WERI-Rb-1 (cell line): Measurements from ENCODE around the gene TACR2.
A peak's percentile ranks its signal among the peaks of the same experiment; 100 is the strongest.

Experiments used
- DNase-seq: peaks from one replicate; pipeline ENCODE4 v3.0.0-alpha.2; 2020
- H3K27ac ChIP-seq: fragments of 250-450 bp; sonication (Bioruptor Pico); 2 replicates; pipeline ENCODE4 v1.5.1; 2020; ENCODE audit warnings: mild to moderate bottlenecking, moderate library complexity
- H3K27me3 ChIP-seq: fragments of 250-450 bp; sonication (Bioruptor Pico); 2 replicates; pipeline ENCODE4 v1.5.1; 2021; ENCODE audit warnings: mild to moderate bottlenecking, low read depth, moderate library complexity; ENCODE audit not compliant: insufficient read depth, severe bottlenecking
- H3K36me3 ChIP-seq: fragments of 250-450 bp; sonication (Bioruptor Pico); 2 replicates; pipeline ENCODE4 v1.5.1; 2020; ENCODE audit warnings: mild to moderate bottlenecking, moderate library complexity
- H3K4me3 ChIP-seq: 2 replicates; pipeline ENCODE4 v1.5.1; 2011; ENCODE audit warnings: low read depth, mild to moderate bottlenecking, control low read depth, low read length
- H3K9me3 ChIP-seq: fragments of 250-450 bp; sonication (Bioruptor Pico); 2 replicates; pipeline ENCODE4 v1.5.1; 2021; ENCODE audit warnings: mild to moderate bottlenecking, moderate library complexity; ENCODE audit not compliant: severe bottlenecking
- TF ChIP-seq, protein P1 (sequence below): IDR thresholded peaks from 2 replicates; pipeline ENCODE4 v1.5.1; 2011; ENCODE audit warnings: low read depth, mild to moderate bottlenecking, control low read depth, inconsistent platforms, low read length

The TACR2 gene

DNA sequence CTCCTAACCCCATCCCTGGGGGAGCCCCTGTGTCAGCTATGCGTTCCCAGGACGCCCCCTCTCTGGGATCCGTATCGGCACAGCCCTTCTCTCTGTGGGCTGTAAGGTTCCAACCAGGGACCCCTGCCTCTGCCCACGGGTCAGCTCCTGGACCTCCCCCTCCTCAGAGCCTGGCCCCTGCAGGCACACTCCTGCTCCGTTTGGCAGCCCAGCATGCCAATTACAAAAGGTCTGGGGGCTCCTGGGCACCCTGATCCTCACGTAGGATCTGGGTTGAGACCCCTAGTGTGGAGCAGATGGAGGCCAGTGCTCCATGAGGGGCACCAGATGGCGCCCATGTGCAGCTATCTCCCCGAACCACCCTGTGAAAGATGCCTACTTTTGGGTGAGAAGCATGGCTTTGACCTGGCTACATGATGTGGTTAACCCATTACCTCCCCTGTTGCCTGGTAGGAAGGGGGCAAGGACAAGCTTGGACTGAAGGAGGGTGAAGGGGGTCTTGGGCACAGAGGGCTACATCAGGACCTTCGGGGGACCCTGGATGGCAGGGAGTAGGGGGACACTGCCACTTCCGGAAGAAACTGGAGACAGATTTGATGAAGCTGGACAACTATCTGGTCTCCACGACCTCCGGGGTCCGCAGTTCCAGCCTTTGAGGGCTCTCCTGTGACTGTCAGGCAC, 9.0 kb downstream of the TACR2 start:
- no peaks in the 10 kb centered on the region for H3K9me3 ChIP-seq
- H3K27ac ChIP-seq, result peak overlapping the region; percentile 35; the same call in 1 of the 2 replicates
- H3K36me3 ChIP-seq, result no peaks in the 10 kb centered on the region
- H3K4me3 ChIP-seq, result no peak overlapping the region
- DNase-seq, result peak; percentile 37
- TF ChIP-seq, protein P1, sequence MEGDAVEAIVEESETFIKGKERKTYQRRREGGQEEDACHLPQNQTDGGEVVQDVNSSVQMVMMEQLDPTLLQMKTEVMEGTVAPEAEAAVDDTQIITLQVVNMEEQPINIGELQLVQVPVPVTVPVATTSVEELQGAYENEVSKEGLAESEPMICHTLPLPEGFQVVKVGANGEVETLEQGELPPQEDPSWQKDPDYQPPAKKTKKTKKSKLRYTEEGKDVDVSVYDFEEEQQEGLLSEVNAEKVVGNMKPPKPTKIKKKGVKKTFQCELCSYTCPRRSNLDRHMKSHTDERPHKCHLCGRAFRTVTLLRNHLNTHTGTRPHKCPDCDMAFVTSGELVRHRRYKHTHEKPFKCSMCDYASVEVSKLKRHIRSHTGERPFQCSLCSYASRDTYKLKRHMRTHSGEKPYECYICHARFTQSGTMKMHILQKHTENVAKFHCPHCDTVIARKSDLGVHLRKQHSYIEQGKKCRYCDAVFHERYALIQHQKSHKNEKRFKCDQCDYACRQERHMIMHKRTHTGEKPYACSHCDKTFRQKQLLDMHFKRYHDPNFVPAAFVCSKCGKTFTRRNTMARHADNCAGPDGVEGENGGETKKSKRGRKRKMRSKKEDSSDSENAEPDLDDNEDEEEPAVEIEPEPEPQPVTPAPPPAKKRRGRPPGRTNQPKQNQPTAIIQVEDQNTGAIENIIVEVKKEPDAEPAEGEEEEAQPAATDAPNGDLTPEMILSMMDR, result peak; percentile 73
- no peaks in the 10 kb centered on the region for H3K27me3 ChIP-seq

DNA sequence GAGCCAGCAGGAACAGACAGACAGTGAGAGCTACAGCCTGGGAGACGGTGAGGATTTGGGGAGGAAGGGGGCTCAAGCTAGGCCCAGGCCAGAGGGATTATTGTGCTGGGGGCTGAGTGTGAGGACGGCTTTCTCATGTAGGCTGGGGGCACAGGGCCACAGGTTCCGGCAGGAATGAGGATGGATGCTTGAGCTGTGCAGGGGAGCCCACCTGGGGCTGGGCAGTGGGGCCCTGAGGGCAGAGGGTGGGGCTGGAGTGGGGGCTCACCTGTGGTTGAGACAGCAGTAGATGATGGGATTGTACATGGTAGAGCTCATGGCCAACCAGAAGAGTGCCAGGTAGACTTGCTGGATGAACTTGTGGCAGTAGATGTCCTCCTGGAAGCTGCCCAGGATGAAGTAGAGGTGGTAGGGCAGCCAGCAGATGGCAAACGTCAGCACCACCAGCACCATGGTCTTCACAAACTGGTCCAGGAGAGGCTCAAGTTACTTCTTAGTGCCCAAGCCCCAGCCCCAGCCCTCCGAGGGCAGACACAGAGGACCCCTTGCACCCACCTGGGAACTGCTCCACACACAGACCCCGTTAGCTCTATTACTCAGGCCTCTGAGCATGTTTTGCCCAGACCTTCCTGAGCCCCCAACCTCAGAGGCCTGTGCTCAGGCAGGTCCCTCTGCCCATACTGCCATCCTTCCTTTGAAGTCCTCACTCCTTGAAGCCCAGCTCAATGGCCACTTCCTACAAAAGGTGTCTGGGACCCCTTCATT, 9.7 kb downstream of the TACR2 start:
- Histone ChIP-seq H3K27ac (no peak overlapping the region), H3K36me3 (no peaks in the 10 kb centered on the region), H3K4me3 (no peak overlapping the region), H3K27me3 (no peaks in the 10 kb centered on the region), H3K9me3 (no peaks in the 10 kb centered on the region)
- DNase-seq, result no peak
- TF ChIP-seq, protein P1, result no peak

DNA sequence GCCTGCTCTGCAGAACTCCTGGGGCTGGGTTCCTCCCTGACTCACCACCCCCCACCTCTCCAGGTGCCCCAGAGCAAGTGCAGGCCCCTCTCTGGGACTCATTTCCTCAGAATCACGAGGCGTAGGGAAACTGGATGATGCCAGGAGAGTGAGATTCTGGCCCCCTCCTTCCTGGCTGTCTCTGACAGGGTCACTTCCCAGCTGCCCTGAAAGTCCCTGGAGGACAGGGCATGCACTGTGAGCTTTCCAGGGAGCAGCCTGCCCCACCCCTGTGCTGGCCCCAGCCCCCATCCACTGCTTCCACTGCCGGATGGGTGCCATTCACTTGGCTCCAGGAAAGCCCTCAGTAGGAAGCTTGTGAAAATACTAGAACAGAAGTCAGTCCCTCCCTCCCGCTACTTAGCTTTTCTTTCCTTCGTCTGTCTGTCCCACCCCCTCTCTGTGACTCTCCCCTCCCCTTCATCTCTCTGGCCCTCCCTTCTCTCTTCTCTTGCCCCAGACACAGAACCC, 10.4 kb downstream of the TACR2 start:
- no peaks in the 10 kb centered on the region for H3K27me3 ChIP-seq
- TF ChIP-seq, protein P1, result no peak
- H3K27ac ChIP-seq, result no peak overlapping the region
- H3K9me3 ChIP-seq, result no peaks in the 10 kb centered on the region
- no peak overlapping the region for H3K4me3 ChIP-seq
- peaks cover 3% of the 10 kb centered on the region; the same call in 1 of the 2 replicates for H3K36me3 ChIP-seq
- peak; percentile 27 for DNase-seq

DNA sequence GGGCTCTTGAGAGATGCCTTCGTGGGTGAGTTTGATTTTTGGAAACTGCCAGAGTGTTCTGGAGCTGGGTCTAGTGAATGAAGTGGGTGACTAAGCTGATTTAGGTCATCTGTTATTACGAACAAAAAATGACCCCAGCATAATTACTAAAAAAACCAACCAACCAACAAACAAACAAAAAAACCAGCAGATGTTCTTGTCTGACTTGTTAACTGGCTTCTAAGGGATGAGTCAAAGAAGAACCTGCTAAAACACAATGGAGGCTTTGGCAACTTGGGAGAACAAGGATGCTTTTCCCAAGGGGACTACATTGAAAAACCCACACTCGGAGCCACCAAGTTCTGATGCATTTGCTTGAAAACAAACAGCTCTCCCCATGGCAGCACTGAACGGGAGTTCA, 11.5 kb downstream of the TACR2 start:
- no peaks in the 10 kb centered on the region for H3K27me3 ChIP-seq
- DNase-seq, result no peak
- H3K27ac ChIP-seq, result no peak overlapping the region
- no peak overlapping the region for H3K4me3 ChIP-seq
- peaks cover 7% of the 10 kb centered on the region; the same call in 1 of the 2 replicates for H3K36me3 ChIP-seq
- TF ChIP-seq, protein P1, result no peak
- H3K9me3 ChIP-seq, result no peaks in the 10 kb centered on the region

DNA sequence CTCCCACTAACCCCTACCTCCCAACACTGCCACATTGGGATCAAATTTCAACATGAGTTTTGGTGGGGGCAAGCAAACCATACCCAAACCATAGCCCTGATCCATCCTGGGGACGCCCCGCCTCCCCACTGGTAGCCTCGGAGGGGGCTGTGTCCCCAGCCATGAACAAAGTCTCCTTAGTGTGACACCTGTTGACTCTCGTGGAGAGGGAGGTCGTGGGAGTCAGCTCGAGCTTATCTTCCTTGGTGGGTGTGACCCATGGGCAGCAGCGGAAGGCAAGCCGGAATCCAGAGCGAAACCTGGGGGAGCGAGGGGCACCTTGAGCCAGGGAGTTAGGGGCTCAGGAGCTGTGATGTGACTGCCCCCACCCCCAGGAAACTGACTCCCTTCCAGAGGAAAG, 11.9 kb downstream of the TACR2 start:
- TF ChIP-seq, protein P1, result no peak
- H3K36me3 ChIP-seq, result peaks cover 7% of the 10 kb centered on the region; the same call in 1 of the 2 replicates
- no peaks in the 10 kb centered on the region for H3K27me3 ChIP-seq
- no peak overlapping the region for H3K4me3 ChIP-seq
- no peaks in the 10 kb centered on the region for H3K9me3 ChIP-seq
- no peak for DNase-seq
- H3K27ac ChIP-seq, result no peak overlapping the region
